PC-9 (cell line): Measurements from ENCODE around the gene PPP1R3G.

Source experiments
- CTCF ChIP-seq: fragments of 200-600 bp; sonication (generic); conservative IDR thresholded peaks from 2 replicates; pipeline ENCODE4 v1.6.1; 2017; ENCODE audit warnings: mixed run types, antibody characterized with exemption, mild to moderate bottlenecking, moderate library complexity
- EZH2 ChIP-seq: fragments of 200-600 bp; sonication (generic); IDR thresholded peaks from 2 replicates; pipeline ENCODE4 v1.8.0; 2017; ENCODE audit warnings: antibody characterized with exemption, low read depth

- no peak for TF ChIP-seq CTCF
- no peak for TF ChIP-seq EZH2
Measured at GRCh38 chr6:5108536-5109150, 23.5 kb downstream of the PPP1R3G start.
